AG04449 (cell line): ENCODE measurements around the gene SFRP4.
"Not testable (repeated sequence)": the region's sequence is repeated elsewhere in the genome, so short reads cannot be mapped to it uniquely, and the experiment has no call there.

ENCODE experiments used
- CTCF ChIA-PET: fragments of 350-600 bp; formaldehyde crosslinking; extraction: SDS; loops from one replicate; lab custom pipeline; 2021; ENCODE audit warnings: antibody characterized with exemption; lab: Yijun Ruan, JAX
- POLR2A ChIA-PET: fragments of 400-600, 350-600 bp; formaldehyde crosslinking; extraction: SDS; loops from one replicate; lab custom pipeline; 2020; ENCODE audit warnings: antibody characterized with exemption, inconsistent platforms; lab: Yijun Ruan, JAX
- DNase-seq: peaks from one replicate; pipeline ENCODE4 v3.0.0-alpha.2; 2010; ENCODE audit warnings: low read depth, low spot score
- H3K4me3 ChIP-seq: 2 replicates; pipeline ENCODE4 v1.5.1; 2011; ENCODE audit warnings: low read depth, mild to moderate bottlenecking, control low read depth, low read length
- TF ChIP-seq, protein P1 (sequence below): IDR thresholded peaks from one replicate; pipeline ENCODE4 v1.5.1; 2011; ENCODE audit warnings: mild to moderate bottlenecking, moderate library complexity, low read length, control low read depth, inconsistent platforms; ENCODE audit not compliant: insufficient read depth; ENCODE audit errors: missing control alignments

Gene SFRP4

DNA sequence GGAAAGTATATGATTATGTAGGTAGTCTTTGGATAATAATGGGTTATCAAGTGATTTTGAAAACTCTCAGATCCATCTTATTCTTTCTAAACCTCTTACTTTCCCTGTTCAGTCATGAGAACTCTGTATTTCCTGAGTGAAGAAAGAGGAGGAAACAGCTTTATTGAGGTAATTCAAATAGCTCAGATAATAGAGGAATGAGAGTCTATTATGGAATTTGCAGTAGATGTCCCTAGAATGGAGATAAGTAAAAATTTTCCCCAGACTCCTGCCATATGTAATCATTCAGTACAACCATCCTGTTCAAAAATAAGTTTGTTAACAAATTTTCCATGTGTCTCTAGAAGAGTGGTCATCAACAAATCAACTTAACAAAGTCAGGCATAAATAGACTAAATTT lies 40.2 kb upstream of the SFRP4 start:
- ChIA-PET CTCF (no interaction called here), POLR2A (no interaction called here)
- TF ChIP-seq, protein P1, sequence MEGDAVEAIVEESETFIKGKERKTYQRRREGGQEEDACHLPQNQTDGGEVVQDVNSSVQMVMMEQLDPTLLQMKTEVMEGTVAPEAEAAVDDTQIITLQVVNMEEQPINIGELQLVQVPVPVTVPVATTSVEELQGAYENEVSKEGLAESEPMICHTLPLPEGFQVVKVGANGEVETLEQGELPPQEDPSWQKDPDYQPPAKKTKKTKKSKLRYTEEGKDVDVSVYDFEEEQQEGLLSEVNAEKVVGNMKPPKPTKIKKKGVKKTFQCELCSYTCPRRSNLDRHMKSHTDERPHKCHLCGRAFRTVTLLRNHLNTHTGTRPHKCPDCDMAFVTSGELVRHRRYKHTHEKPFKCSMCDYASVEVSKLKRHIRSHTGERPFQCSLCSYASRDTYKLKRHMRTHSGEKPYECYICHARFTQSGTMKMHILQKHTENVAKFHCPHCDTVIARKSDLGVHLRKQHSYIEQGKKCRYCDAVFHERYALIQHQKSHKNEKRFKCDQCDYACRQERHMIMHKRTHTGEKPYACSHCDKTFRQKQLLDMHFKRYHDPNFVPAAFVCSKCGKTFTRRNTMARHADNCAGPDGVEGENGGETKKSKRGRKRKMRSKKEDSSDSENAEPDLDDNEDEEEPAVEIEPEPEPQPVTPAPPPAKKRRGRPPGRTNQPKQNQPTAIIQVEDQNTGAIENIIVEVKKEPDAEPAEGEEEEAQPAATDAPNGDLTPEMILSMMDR = no peak
- DNase-seq = no peak
- H3K4me3 ChIP-seq = no peak overlapping the region

DNA sequence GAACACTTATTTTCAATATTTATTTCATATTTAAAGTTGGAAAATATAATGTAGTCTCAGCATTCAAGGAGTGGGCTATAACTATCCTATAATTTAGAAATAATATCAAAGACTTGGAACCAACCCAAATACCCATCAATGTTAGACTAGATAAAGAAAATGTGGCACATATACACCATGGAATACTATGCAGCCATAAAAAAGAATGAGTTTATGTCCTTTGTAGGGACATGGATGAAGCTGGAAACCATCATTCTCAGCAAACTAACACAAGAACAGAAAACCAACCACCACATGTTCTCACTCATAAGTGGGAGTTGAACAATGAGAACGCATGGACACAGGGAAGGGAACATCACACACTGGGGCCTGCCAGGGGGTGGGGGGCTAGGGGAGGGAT lies 37.6 kb upstream of the SFRP4 start:
- CTCF ChIA-PET, POLR2A ChIA-PET, H3K4me3 ChIP-seq, DNase-seq: not testable (repeated sequence)

DNA sequence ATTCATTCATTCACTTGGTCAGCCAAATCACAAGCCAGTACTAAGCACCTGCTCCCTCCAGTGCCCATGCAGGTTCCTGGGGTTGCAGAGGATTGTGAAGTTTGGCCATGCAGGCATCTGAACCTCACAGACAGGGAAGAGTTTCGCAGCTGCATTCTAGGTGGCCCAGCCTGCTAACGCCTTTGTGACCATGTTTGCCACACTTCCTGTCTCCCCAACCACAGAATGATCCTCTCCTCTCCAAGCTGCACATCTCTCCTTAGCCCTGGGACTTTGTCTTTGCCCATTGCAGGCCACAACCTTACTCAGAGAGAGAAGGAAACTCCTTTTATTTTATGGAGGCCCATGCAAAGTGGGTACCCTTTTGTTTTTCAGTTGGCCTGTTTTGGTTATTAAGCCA lies 35.6 kb upstream of the SFRP4 start:
- TF ChIP-seq, protein P1 = no peak
- no peak overlapping the region for H3K4me3 ChIP-seq
- CTCF ChIA-PET = no interaction called here
- POLR2A ChIA-PET = no interaction called here
- DNase-seq = no peak

DNA sequence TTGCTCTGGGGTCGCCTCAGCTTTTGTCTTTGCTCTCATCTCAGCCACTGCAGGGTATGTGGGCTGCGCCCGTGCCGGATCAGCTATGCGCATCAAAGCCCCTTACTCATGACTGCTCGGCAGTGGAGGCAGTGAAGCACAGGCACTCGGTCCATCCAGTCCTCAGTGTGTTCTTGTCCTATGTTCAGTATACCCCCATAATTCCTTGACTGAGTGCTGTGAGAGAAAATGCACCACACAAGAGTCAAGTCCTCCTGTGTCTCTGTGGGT lies 31.3 kb upstream of the SFRP4 start:
- no peak for DNase-seq
- TF ChIP-seq, protein P1 = no peak
- ChIA-PET CTCF (no interaction called here), POLR2A (no interaction called here)
- no peak overlapping the region for H3K4me3 ChIP-seq

DNA sequence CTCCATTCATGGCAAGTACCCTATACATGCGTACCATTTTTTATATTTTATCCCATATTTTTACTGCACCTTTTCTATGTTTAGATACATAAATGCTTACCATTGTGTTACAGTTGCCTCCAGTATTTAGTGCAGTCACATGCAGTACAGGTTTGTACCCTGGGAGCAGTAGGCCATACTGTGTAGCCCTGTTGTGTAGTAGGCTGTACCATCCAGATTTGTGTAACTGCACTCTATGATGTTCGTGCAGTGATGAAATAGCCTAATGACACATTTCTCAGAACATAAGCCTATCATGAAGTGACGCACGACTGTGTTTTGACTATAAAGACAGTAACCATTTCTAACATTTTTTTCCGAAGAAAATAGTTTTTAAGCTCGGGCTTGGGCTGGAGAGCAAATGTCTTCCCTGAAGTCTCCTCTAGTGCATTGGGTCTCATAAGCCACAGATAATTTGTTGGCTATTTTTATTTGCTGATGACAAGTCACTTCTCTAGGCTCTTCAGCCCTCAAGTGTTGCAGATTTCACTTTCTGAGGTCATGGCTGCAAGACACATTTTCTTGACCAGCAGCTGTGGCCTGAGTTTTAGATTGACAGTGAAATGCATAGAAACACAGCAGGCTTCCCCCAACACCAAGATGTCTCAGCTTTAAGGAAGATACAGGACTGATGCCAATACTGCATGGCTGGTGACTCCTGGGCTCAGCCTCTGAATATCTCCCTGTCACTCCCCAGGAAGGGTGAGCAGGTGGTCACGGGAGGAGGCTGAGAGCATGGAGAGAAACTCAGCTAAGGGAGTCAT lies 30.7 kb upstream of the SFRP4 start:
- TF ChIP-seq, protein P1 = no peak
- CTCF ChIA-PET = no interaction called here
- DNase-seq = no peak
- no peak overlapping the region for H3K4me3 ChIP-seq
- POLR2A ChIA-PET = no interaction called here

DNA sequence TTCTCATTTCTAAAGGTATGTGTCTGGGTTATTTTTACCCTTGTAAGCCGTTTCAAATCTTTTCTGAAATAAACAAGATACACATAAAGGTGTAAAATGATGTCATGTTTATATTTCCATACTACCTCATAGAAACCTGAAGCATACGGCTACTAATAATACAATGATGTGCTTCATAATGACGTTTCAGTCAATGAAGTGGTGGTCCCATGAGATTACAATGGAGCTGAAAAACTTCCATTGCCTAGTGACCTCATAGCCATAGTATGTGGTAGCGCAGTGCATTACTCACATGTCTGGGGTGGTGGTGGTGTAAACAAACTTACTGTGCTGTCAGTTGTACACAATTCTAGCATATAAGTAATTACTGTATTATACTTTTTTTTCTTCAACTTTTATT lies 28.7 kb upstream of the SFRP4 start:
- TF ChIP-seq, protein P1 = no peak
- no peak for DNase-seq
- ChIA-PET POLR2A (no interaction called here), CTCF (no interaction called here)
- H3K4me3 ChIP-seq = no peak overlapping the region

DNA sequence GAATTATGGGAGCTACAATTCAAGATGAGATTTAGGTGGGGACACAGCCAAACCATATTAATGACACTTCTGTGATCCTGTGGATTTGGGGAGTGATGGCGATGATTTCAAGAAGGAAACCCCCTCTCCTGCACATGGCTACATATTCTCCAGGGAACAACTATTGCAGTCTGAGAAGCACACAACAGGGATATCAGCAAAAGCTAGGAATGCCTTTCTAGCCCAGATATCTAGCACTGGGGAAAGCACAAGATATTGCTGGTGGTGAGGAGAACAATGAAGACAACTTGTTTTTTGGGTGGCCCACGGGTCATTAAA lies 28.1 kb upstream of the SFRP4 start:
- no peak overlapping the region for H3K4me3 ChIP-seq
- TF ChIP-seq, protein P1 = no peak
- CTCF ChIA-PET = no interaction called here
- no peak for DNase-seq
- POLR2A ChIA-PET = no interaction called here
